T-helper 2 cell treated with Interferon-gamma antibody and Interleukin-4, amounts not matched to agents 5 μg/mL and 100 μg/mL, for 36 hours (primary cell): Measurements from ENCODE around the gene BANP.
A peak's percentile ranks its signal among the peaks of the same experiment; 100 is the strongest.
"Not testable (repeated sequence)": the region's sequence is repeated elsewhere in the genome, so short reads cannot be mapped to it uniquely, and the experiment has no call there.

Experiments used
- DNase-seq: peaks from one replicate; pipeline ENCODE4 v3.0.0; 2021; ENCODE audit warnings: low spot score
- H3K27ac Mint-ChIP-seq: one replicate; pipeline ENCODE4 v1.8.0; 2021; ENCODE audit warnings: mild to moderate bottlenecking, mixed read lengths
- H3K27me3 Mint-ChIP-seq: one replicate; pipeline ENCODE4 v1.8.0; 2021; ENCODE audit warnings: low read depth, mixed read lengths
- H3K36me3 Mint-ChIP-seq: one replicate; pipeline ENCODE4 v1.8.0; 2021; ENCODE audit warnings: low read depth, mixed read lengths
- H3K4me1 Mint-ChIP-seq: one replicate; pipeline ENCODE4 v1.8.0; 2021; ENCODE audit warnings: low read depth, mixed read lengths
- H3K4me3 Mint-ChIP-seq: one replicate; pipeline ENCODE4 v1.8.0; 2022; ENCODE audit warnings: mild to moderate bottlenecking, moderate library complexity, mixed read lengths
- H3K9me3 Mint-ChIP-seq: one replicate; pipeline ENCODE4 v1.8.0; 2021; ENCODE audit warnings: mixed read lengths

BANP gene

GRCh38 chr16:87950765-87951551 lies at the start of gene BANP:
BANP (plus strand) TSS chr16:87951434; CDS start chr16:87975116, 23,682 bp downstream.
- DNase-seq = peak; percentile 97
- H3K36me3 Mint-ChIP-seq = peaks cover 27% of the 10 kb centered on the region
- peak within 1 kb of the TSS; percentile 99 for H3K27ac Mint-ChIP-seq
- H3K4me3 Mint-ChIP-seq = peak within 1 kb of the TSS; percentile 97
- H3K27me3 Mint-ChIP-seq = no peaks in the 10 kb centered on the region
- no peaks in the 10 kb centered on the region for H3K9me3 Mint-ChIP-seq
- peaks cover 47% of the 10 kb centered on the region for H3K4me1 Mint-ChIP-seq

DNA sequence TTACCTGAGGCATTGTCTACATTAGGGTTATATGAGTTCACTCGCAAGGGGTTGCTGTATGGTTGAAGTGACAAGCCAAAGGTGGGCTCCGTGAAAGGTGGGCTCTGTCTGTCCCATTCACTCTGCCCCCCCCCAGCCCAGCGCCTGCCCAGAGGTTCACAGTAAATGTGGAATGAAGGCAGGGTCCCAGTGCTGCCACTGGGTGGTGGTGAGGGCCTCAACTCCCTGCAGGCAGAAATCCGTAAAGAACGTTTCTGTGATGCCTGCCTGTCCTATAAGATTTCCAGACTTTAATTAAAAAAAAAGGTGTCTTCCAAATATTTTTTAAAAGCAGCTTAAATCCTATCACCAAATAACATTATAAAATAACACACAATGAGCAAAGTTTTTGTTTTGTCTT lies 46.3 kb upstream of the BANP start:
- DNase-seq, H3K27me3 Mint-ChIP-seq, H3K27ac Mint-ChIP-seq, H3K4me3 Mint-ChIP-seq, H3K9me3 Mint-ChIP-seq, H3K36me3 Mint-ChIP-seq: not testable (repeated sequence)
- H3K4me1 Mint-ChIP-seq = peaks cover 28% of the 10 kb centered on the region

DNA sequence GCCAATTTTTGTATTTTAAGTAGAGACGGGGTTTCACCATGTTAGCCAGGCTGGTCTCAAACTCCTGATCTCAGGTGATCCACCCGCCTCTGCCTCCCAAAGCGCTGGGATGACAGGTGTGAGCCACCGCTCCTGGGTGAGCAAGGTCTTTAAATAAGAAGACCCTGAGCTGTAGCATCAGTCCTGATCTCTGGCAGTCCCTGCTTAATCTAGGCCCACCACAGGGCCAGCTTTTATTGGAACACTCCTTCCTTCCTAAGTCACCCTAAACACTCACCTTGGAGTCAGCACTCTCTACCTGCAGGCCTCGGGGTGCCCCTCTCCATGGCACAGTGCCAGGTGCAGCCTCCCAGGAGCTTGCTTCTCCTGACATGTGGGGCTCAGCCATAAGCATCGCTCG lies 45.7 kb upstream of the BANP start:
- DNase-seq, H3K9me3 Mint-ChIP-seq, H3K27ac Mint-ChIP-seq, H3K4me3 Mint-ChIP-seq, H3K27me3 Mint-ChIP-seq, H3K36me3 Mint-ChIP-seq: not testable (repeated sequence)
- H3K4me1 Mint-ChIP-seq = peaks cover 24% of the 10 kb centered on the region

DNA sequence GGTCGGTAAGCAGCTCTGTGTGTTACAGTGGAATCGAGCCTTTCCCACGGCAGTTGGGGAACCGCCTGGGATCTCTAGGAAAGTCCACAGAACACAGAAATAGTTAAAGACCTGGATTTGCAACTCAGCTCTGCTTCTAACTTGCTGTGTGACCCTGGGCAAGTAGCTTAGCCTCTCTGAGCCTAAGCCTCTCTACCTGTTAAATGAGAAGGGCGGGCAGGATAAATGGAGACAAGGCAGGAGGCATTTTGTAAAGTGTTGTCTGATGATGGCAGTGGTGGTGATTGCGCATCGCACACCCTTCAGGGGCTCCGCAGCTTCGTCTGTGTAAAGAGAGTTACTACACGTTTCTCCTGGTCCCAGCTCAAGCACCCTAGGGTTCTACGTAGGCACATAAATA lies 43.1 kb upstream of the BANP start:
- H3K27me3 Mint-ChIP-seq, H3K9me3 Mint-ChIP-seq, DNase-seq, H3K27ac Mint-ChIP-seq, H3K4me3 Mint-ChIP-seq, H3K36me3 Mint-ChIP-seq: not testable (repeated sequence)
- peaks cover 19% of the 10 kb centered on the region for H3K4me1 Mint-ChIP-seq

DNA sequence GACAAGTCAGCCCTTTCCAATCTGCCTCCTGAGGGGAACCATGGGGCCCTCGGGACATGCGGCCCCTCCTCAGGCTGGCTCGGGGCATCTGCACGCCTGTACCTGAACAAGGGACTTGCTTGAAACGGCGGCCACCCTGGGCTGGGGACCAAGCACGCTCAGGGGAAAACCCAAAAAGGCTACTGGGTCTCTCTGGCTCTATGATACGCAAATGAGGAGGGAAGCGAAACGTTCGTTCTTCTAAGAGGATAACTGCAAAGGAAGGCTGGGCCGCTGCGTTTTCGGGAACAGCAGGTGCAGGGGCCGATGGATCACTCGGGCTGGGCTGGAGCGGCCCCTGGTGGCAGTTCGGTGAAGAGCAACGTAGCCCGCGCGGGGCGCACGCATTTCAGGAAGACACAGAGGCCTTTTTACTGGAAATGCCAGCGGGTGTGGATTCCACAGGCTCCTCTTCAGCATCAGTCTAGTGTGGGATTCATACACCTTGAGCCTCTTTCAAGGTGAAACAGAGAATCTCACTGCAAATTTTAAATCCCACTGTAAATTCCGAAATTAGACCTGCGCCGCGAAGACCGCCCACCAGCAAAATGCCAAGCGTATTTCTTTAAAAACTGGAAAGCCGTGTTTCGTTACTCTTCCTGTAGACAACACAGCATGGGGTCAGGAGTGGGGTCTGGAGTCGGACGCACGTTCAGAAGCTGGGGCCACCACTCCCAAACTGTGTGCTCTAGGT lies 41.9 kb upstream of the BANP start:
- Mint-ChIP-seq H3K4me3 (peak overlapping the region; percentile 40), H3K27ac (peak overlapping the region; percentile 66), H3K4me1 (peaks cover 17% of the 10 kb centered on the region)
- H3K9me3 Mint-ChIP-seq, H3K27me3 Mint-ChIP-seq, H3K36me3 Mint-ChIP-seq: not testable (repeated sequence)
- peak; percentile 79 for DNase-seq

DNA sequence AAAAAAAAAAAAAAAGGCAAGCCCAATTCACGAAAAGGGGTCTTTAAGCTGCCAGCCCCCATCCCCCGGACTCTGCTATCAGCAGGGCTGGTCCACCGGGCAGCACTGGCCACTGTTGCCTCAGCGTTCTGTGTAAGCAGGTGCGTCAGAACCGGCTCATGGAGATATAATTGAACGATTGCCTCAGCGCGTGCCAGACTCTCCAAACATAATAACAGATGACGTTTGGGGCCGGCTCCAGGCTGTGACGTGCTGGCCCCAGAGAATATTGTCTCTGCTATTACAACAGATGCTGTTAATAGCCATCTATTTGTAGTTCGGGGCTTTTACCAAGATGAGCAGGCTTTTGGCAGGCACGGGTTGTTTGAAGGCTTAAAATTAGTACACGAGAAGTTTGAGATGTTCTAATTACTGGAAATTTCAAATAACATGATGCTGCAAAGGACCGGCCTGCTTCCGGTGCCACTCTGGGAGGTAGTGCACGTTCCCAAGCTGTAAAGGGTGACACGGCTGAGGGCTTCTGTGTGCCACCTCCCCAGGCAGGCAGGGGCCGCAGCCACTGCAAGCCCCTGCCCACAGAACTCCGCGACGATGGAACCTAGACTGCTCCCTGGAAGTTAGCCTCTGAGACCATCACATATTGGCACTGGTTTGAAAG lies 40.0 kb upstream of the BANP start:
- H3K4me1 Mint-ChIP-seq = peaks cover 11% of the 10 kb centered on the region
- not testable (repeated sequence) for DNase-seq, H3K27ac Mint-ChIP-seq, H3K27me3 Mint-ChIP-seq, H3K36me3 Mint-ChIP-seq, H3K4me3 Mint-ChIP-seq, H3K9me3 Mint-ChIP-seq

DNA sequence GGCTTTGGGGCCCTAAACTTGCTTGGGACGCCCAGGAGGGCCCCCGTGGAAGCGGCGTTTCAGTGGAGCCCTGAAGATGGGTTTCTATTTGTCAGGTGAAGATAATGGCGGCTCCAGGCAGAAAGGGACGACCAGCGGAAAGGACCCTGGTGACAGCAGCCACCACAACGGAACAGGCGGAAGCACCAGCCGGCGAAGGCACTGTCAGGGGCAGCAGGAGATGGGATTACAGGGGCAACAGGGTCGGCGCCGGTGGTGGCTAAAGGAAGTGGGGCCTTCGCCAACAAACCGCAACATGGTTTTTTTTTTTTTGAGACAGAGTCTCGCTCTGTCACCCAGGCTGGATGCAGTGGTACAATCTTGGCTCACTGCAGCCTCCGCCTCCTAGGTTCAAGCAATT lies 38.5 kb upstream of the BANP start:
- not testable (repeated sequence) for H3K27ac Mint-ChIP-seq, DNase-seq, H3K27me3 Mint-ChIP-seq, H3K9me3 Mint-ChIP-seq, H3K36me3 Mint-ChIP-seq, H3K4me1 Mint-ChIP-seq, H3K4me3 Mint-ChIP-seq

- H3K4me1 Mint-ChIP-seq, H3K9me3 Mint-ChIP-seq, H3K27ac Mint-ChIP-seq, H3K4me3 Mint-ChIP-seq, H3K27me3 Mint-ChIP-seq, H3K36me3 Mint-ChIP-seq, DNase-seq: not testable (repeated sequence)
These were observed 37.1 kb upstream of the BANP start for GRCh38 chr16:87914021-87914725.

GRCh38 chr16:87914812-87915211 lies 36.4 kb upstream of the BANP start:
- DNase-seq = no peak
- Mint-ChIP-seq H3K27ac (no peak overlapping the region), H3K4me3 (no peak overlapping the region), H3K4me1 (no peaks in the 10 kb centered on the region), H3K9me3 (no peaks in the 10 kb centered on the region), H3K27me3 (peaks cover 4% of the 10 kb centered on the region), H3K36me3 (no peaks in the 10 kb centered on the region)

GRCh38 chr16:87917503-87917902 lies 33.7 kb upstream of the BANP start:
- peaks cover 4% of the 10 kb centered on the region for H3K27me3 Mint-ChIP-seq
- H3K36me3 Mint-ChIP-seq = no peaks in the 10 kb centered on the region
- H3K4me3 Mint-ChIP-seq = no peak overlapping the region
- DNase-seq = no peak
- H3K27ac Mint-ChIP-seq = no peak overlapping the region
- no peaks in the 10 kb centered on the region for H3K9me3 Mint-ChIP-seq
- H3K4me1 Mint-ChIP-seq = no peaks in the 10 kb centered on the region

DNA sequence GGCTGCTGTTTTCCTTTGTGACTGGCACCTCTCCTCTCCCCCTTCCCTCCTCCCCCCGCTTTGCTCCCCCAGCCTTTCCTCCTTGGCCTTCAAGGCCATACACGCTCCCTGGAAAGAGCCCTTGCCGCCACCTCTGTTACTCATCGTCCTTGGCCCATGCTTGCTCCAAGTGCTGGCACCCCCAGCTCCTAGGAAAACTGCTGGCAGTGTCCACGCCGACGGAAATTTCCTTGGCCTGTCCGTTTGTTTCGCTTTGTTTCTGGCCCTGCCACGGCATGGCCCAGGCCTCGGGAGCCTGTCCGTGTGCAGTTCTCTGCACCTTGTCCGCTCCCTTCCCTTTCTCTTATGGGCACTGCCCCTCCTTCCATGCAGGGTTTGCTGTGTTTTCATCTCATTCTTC lies 32.9 kb upstream of the BANP start:
- H3K9me3 Mint-ChIP-seq = no peaks in the 10 kb centered on the region
- peaks cover 4% of the 10 kb centered on the region for H3K27me3 Mint-ChIP-seq
- DNase-seq = no peak
- H3K4me3 Mint-ChIP-seq = no peak overlapping the region
- H3K36me3 Mint-ChIP-seq = no peaks in the 10 kb centered on the region
- H3K4me1 Mint-ChIP-seq = no peaks in the 10 kb centered on the region
- H3K27ac Mint-ChIP-seq = no peak overlapping the region

GRCh38 chr16:87918866-87919680 lies 32.2 kb upstream of the BANP start:
- H3K27me3 Mint-ChIP-seq = peaks cover 4% of the 10 kb centered on the region
- H3K4me1 Mint-ChIP-seq = no peaks in the 10 kb centered on the region
- no peak overlapping the region for H3K27ac Mint-ChIP-seq
- no peaks in the 10 kb centered on the region for H3K9me3 Mint-ChIP-seq
- no peak overlapping the region for H3K4me3 Mint-ChIP-seq
- H3K36me3 Mint-ChIP-seq = no peaks in the 10 kb centered on the region
- DNase-seq = no peak

- Mint-ChIP-seq H3K9me3 (no peaks in the 10 kb centered on the region), H3K36me3 (no peaks in the 10 kb centered on the region), H3K4me3 (no peak overlapping the region), H3K4me1 (no peaks in the 10 kb centered on the region), H3K27ac (no peak overlapping the region), H3K27me3 (peaks cover 6% of the 10 kb centered on the region)
- DNase-seq = no peak
These were observed 31.6 kb upstream of the BANP start for GRCh38 chr16:87919681-87919994.
